Endothelial cell of umbilical vein (primary cell): ENCODE measurements around the gene TRIM62. TPM values are rescaled to one million over a fixed set of nuclear protein-coding genes. Genes with fewer than 3 reads are reported as not detected.

Experiments
- BruUV-seq: library from RNA; stranded (reverse); fragments of 400-500 nt; replicated peaks from 2 replicates; lab custom pipeline; 2021; lab: Mats Ljungman, UMichigan
- CTCF ChIA-PET: fragments of 300-600, 350-600 bp; sonication (Branson Sonifier 250); formaldehyde crosslinking; loops from one replicate; lab custom pipeline; 2021; ENCODE audit warnings: antibody characterized with exemption, inconsistent platforms; lab: Charles Lee
- POLR2A ChIA-PET: fragments of 300-600, 350-600 bp; sonication (Branson Sonifier 250); formaldehyde crosslinking; loops from one replicate; lab custom pipeline; 2021; ENCODE audit warnings: antibody characterized with exemption, inconsistent platforms; lab: Charles Lee
- DNase-seq: peaks from one replicate; pipeline ENCODE4 v3.0.0-alpha.2; 2011; ENCODE audit warnings: low read depth, low spot score
- FAIRE-seq: peaks from 2 replicates; lab custom pipeline; 2011; peaks lifted over from hg19 to GRCh38; lab: Jason Lieb, UNC
- H2AFZ ChIP-seq: 2 replicates; pipeline ENCODE4 v1.6.0; 2012; ENCODE audit warnings: low read depth, low read length, control low read depth, inconsistent platforms
- H3K27ac ChIP-seq: 2 replicates; pipeline ENCODE4 v1.5.1; 2011; ENCODE audit warnings: low read depth, mild to moderate bottlenecking, control low read depth, low read length, moderate library complexity; ENCODE audit not compliant: insufficient read depth
- H3K27me3 ChIP-seq, 2 experiments: 2 replicates each; pipeline versions ENCODE4 v1.6.0 to v1.6.1; 2011; ENCODE audit warnings: low read length in 2 of 2, mixed read lengths in 1 of 2; ENCODE audit not compliant: control insufficient read depth in 2 of 2, insufficient read depth in 2 of 2
- H3K36me3 ChIP-seq, 2 experiments: 2 replicates in 1 of 2; 3 replicates in 1 of 2; pipeline ENCODE4 v1.5.1; 2011; ENCODE audit warnings: low read length in 2 of 2, mild to moderate bottlenecking in 1 of 2, moderate library complexity in 1 of 2; ENCODE audit not compliant: control insufficient read depth in 2 of 2, insufficient read depth in 2 of 2; ENCODE audit errors: extremely low read depth in 1 of 2
- H3K4me1 ChIP-seq: 3 replicates; pipeline ENCODE4 v1.5.1; 2011; ENCODE audit warnings: mild to moderate bottlenecking, low read length; ENCODE audit not compliant: control insufficient read depth, insufficient read depth; ENCODE audit errors: extremely low read depth
- H3K4me2 ChIP-seq: 2 replicates; pipeline ENCODE4 v1.6.1; 2011; ENCODE audit warnings: low read length, control low read depth, mixed read lengths; ENCODE audit not compliant: insufficient read depth
- H3K4me3 ChIP-seq, 3 experiments: fragments of 200-600 bp in 1 of 3; sonication (generic), shearing (Covaris generic) in 1 of 3; replicated peaks in 1 of 3; 2 replicates each; pipeline ENCODE4 v1.5.1; 2011 to 2016; ENCODE audit warnings: control low read depth in 3 of 3, low read length in 3 of 3, mild to moderate bottlenecking in 2 of 3, inconsistent platforms in 1 of 3, low read depth in 1 of 3, moderate library complexity in 1 of 3; ENCODE audit not compliant: insufficient read depth in 1 of 3
- H3K79me2 ChIP-seq: 2 replicates; pipeline ENCODE4 v1.6.0; 2012; ENCODE audit warnings: low read length, inconsistent platforms; ENCODE audit not compliant: control insufficient read depth, insufficient read depth
- H3K9ac ChIP-seq: replicated peaks from 2 replicates; pipeline ENCODE3; 2011; ENCODE audit warnings: low read length, control low read depth; ENCODE audit not compliant: insufficient read depth; ENCODE audit errors: extremely low read depth
- H3K9me1 ChIP-seq: replicated peaks from 3 replicates; pipeline ENCODE4 v1.6.0; 2011; ENCODE audit warnings: mild to moderate bottlenecking, low read length; ENCODE audit not compliant: control insufficient read depth, insufficient read depth; ENCODE audit errors: extremely low read depth
- H3K9me3 ChIP-seq: replicated peaks from 2 replicates; pipeline ENCODE4 v1.5.1; 2012; ENCODE audit warnings: low read length, inconsistent platforms; ENCODE audit not compliant: control insufficient read depth, insufficient read depth
- H4K20me1 ChIP-seq: replicated peaks from 2 replicates; pipeline ENCODE3; 2011; ENCODE audit warnings: mild to moderate bottlenecking, low read length; ENCODE audit not compliant: control insufficient read depth, insufficient read depth; ENCODE audit errors: extremely low read depth
- CTCF ChIP-seq, 2 donors: IDR thresholded peaks; 1 replicate in 1 of 2; 2 replicates in 1 of 2; pipeline ENCODE4 v1.5.1; 2011; ENCODE audit warnings: low read length in 2 of 2, mild to moderate bottlenecking in 2 of 2, moderate library complexity in 2 of 2, control low read depth in 1 of 2, inconsistent platforms in 1 of 2, low read depth in 1 of 2; ENCODE audit not compliant: insufficient read depth in 1 of 2; ENCODE audit errors: extremely low read depth in 1 of 2
- EZH2 ChIP-seq: IDR thresholded peaks from 2 replicates; pipeline ENCODE4 v1.6.1; 2012; ENCODE audit warnings: borderline replicate concordance, low read depth, mild to moderate bottlenecking, moderate library complexity, low read length, inconsistent platforms; ENCODE audit not compliant: severe bottlenecking
- FOS ChIP-seq: IDR thresholded peaks from 2 replicates; pipeline ENCODE4 v1.6.1; 2011; ENCODE audit warnings: mild to moderate bottlenecking, low read length, moderate library complexity, borderline replicate concordance; ENCODE audit not compliant: insufficient read depth
- GATA2 ChIP-seq: IDR thresholded peaks from 2 replicates; pipeline ENCODE4 v1.7.0; 2011; ENCODE audit warnings: low read depth, mild to moderate bottlenecking, moderate library complexity, mixed read lengths, low read length; ENCODE audit not compliant: insufficient read length, insufficient read depth
- JUN ChIP-seq: IDR thresholded peaks from 2 replicates; pipeline ENCODE4 v1.6.1; 2011; ENCODE audit warnings: borderline replicate concordance, low read depth; ENCODE audit not compliant: insufficient read length, insufficient read depth
- MAX ChIP-seq: IDR thresholded peaks from 2 replicates; pipeline ENCODE4 v1.6.1; 2011; ENCODE audit not compliant: insufficient read depth, insufficient read length
- MYC ChIP-seq: IDR thresholded peaks from one replicate; pipeline ENCODE4 v1.6.1; 2011; ENCODE audit warnings: mild to moderate bottlenecking, low read depth, low read length
- POLR2A ChIP-seq: IDR thresholded peaks from 2 replicates; pipeline ENCODE4 v1.6.1; 2012; ENCODE audit warnings: low read depth, mild to moderate bottlenecking, control low read depth, low read length
- POLR2AphosphoS5 ChIP-seq: IDR thresholded peaks from 2 replicates; pipeline ENCODE4 v1.6.1; 2012; ENCODE audit warnings: low read depth, mild to moderate bottlenecking, control low read depth, low read length, moderate library complexity; ENCODE audit not compliant: insufficient read depth
- dilution Hi-C: fragments of 300-500 bp; cut with MboI; formaldehyde crosslinking; loops from one replicate; pipeline ENCODE4 v1.15.0; 2019; ENCODE audit warnings: low sequenced_read_pairs; ENCODE audit not compliant: extremely low pct_ligation_motif_present
- intact Hi-C: fragments of 100-400 bp; cut with micrococcal nuclease; formaldehyde crosslinking; loops from one replicate; pipeline ENCODE4 v1.10.0; 2022
- polyA plus RNA-seq, 4 experiments: library from polyadenylated mRNA; depleted of rRNA in 3 of 4; stranded (reverse) in 3 of 4; unstranded in 1 of 4; fragments of >200 nt; gene quantifications; 2 replicates each; pipeline versions ENCODE4 v1.2.1 to v1.2.3, GENCODE V29; 2011 to 2012; ENCODE audit warnings: missing spikeins in 1 of 4
- total RNA-seq: library from RNA; stranded (reverse); gene quantifications from 2 replicates; pipeline ENCODE4 v1.2.3, GENCODE V29; 2021

TRIM62 gene
- total and polyA plus RNA-seq, 2 donors (not counting 3 experiments of a cell fraction or from before 2014, with no cell fraction given), result 8.3 to 9.3 TPM

GRCh38 chr1:33096363-33097005, 85.4 kb downstream of the TRIM62 start:
- TF ChIP-seq EZH2 (no peak), POLR2A (no peak), GATA2 (no peak), FOS (no peak), MAX (no peak), POLR2AphosphoS5 (no peak), JUN (no peak), MYC (no peak), CTCF (IDR thresholded peaks at IDR 0.05; ENCODE audit: extremely low read depth in 1 of 2, insufficient read depth in 1 of 2, low read depth in 1 of 2, low read length in 2 of 2) (no peak)
- Histone ChIP-seq H2AFZ (no peak overlapping the region), H3K27me3 (no peaks in the 10 kb centered on the region), H3K4me1 (no peaks in the 10 kb centered on the region), H3K9me1 (no peaks in the 10 kb centered on the region), H3K9me3 (no peaks in the 10 kb centered on the region), H3K36me3 (no peaks in the 10 kb centered on the region), H4K20me1 (no peaks in the 10 kb centered on the region), H3K9ac (no peak overlapping the region), H3K27ac (no peak overlapping the region), H3K4me2 (no peak overlapping the region), H3K79me2 (no peaks in the 10 kb centered on the region), H3K4me3 (no peak overlapping the region)
- ChIA-PET POLR2A (no interaction called here), CTCF (interaction anchor here (0.7 to 2.3 kb wide), 7 partner anchors 10 to 516 kb away, joined by 3 to 15 read pairs (median 3); no protein-coding TSS in a partner anchor)
- DNase-seq (no peak), FAIRE-seq (no peak)
- intact Hi-C loops (no loop called here), dilution Hi-C loops (no loop called here)
- no TSS peak for BruUV-seq

Other genes starting within 250 kb of the TRIM62 start
- gene RNF19B, start 217.2 kb downstream of the TRIM62 start, total RNA-seq, result 24.2 and 25.6 TPM in 2 replicates
- 19.2 and 19.6 TPM in 2 replicates for gene RNF19B, start 217.2 kb downstream of the TRIM62 start, polyA plus RNA-seq
- 131 and 134 TPM in 2 replicates for gene AK2, start 145.2 kb downstream of the TRIM62 start, total RNA-seq
- 71.4 and 107 TPM in 2 replicates for gene AK2, start 145.2 kb downstream of the TRIM62 start, polyA plus RNA-seq
- 0.76 and 0.91 TPM in 2 replicates for gene AZIN2, start 100.9 kb downstream of the TRIM62 start, total RNA-seq
- gene AZIN2, start 100.9 kb downstream of the TRIM62 start, polyA plus RNA-seq, result 1.3 and 1.4 TPM in 2 replicates
- gene ZNF362, start 74.4 kb upstream of the TRIM62 start, total RNA-seq, result 35.3 and 36.9 TPM in 2 replicates
- gene ZNF362, start 74.4 kb upstream of the TRIM62 start, polyA plus RNA-seq, result 28.4 and 48.0 TPM in 2 replicates
- not detected in 2 replicates for gene A3GALT2, start 139.1 kb upstream of the TRIM62 start, total RNA-seq
- 0.11 TPM in 1 of 2 replicates, not detected in the other for gene A3GALT2, start 139.1 kb upstream of the TRIM62 start, polyA plus RNA-seq
- 79.0 and 82.3 TPM in 2 replicates for gene PHC2, start 249.1 kb upstream of the TRIM62 start, total RNA-seq
- gene PHC2, start 249.1 kb upstream of the TRIM62 start, polyA plus RNA-seq, result 59.6 and 65.6 TPM in 2 replicates